Skin epidermis (tissue), 12 donors: ENCODE measurements around the gene IDS.
A peak's percentile ranks its signal among the peaks of the same experiment; 100 is the strongest.

Experiments
- H3K27ac ChIP-seq, 21 experiments: fragments of 200-600 bp; sonication (generic) in 11 of 21; one replicate each; pipeline ENCODE4 v1.5.0; 2020; ENCODE audit warnings: mild to moderate bottlenecking in 3 of 21, inconsistent platforms in 2 of 21, moderate library complexity in 2 of 21
- H3K4me3 ChIP-seq, 7 experiments: fragments of 200-600 bp; sonication (generic) in 2 of 7; one replicate each; pipeline ENCODE4 v1.5.0; 2020; ENCODE audit warnings: inconsistent platforms in 2 of 7, mild to moderate bottlenecking in 2 of 7, moderate library complexity in 1 of 7

The IDS gene

DNA sequence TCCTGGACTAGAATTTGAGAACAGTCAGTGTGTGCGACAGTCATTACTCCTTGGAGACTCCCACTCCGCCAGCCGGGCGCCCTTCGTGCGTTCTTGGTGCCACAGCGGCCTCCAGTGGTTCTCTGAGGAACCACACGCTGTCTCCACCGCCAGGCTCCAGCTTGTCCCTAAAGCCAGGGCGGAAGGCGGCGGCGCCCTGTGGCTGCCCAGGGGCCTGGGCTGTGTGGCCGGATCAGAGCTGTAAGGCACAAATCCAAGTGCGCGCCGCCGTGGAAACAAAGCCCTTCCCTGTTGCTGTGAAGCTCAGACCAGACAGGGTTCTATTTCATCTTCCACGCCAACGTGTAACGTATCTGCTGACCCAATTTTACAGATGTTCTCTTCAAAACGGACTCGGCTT is 34.2 kb downstream of the IDS start:
- peak overlapping the region in 1 of 21 experiments; percentile 13 for H3K27ac ChIP-seq
- H3K4me3 ChIP-seq: no peak overlapping the region

GRCh38 chrX:149469406-149469805 is 35.7 kb downstream of the IDS start:
- Histone ChIP-seq H3K27ac (no peak overlapping the region), H3K4me3 (no peak overlapping the region)

DNA sequence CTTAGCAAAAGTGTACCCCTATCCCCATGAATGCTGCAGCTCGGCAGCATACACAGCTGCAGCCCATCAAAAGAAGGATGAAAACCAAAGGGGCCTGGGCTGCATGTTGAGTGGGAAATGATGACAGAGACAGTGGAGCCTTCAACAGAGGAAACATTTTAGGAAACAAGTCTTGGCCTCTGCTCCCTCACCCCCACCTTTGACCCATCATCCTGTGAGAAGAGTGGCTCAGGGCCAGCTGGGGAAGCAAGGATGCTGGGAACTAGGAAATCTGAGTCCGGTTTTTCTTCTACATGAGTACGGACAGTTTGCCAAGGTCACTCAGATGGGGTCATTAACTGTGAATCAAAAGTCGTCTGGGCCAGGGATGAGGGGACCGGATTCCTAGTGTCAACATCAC is 37.2 kb downstream of the IDS start:
- no peak overlapping the region for H3K27ac ChIP-seq
- no peak overlapping the region for H3K4me3 ChIP-seq

- Histone ChIP-seq H3K4me3 (no peak overlapping the region), H3K27ac (no peak overlapping the region)
These were observed 37.6 kb downstream of the IDS start for GRCh38 chrX:149467461-149467860.

- Histone ChIP-seq H3K27ac (no peak overlapping the region), H3K4me3 (no peak overlapping the region)
These were observed 42.3 kb downstream of the IDS start for GRCh38 chrX:149462849-149463248.

DNA sequence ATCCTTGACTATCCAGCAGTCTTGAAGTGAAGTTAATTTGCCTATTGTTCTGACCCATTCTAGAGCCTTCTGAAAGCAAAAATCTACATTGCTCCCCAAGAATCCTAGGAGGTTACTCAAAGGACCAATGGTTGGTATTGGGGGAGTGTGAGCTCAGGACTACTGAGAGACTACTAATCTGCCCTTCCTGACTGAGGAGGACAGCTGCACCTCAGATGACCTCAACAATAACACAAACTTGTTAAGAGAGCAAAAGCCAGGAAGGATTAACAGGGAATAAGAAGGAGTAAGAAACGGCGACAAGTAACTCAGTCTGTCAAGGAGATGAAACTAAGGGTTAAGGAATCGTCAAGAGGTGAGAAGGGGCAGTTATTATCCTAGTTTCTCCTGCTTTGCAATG is 43.4 kb downstream of the IDS start:
- no peak overlapping the region for H3K27ac ChIP-seq
- H3K4me3 ChIP-seq: no peak overlapping the region

GRCh38 chrX:149458586-149458985 is 46.5 kb downstream of the IDS start:
- Histone ChIP-seq H3K4me3 (no peak overlapping the region), H3K27ac (no peak overlapping the region)

- H3K27ac ChIP-seq: no peak overlapping the region
- H3K4me3 ChIP-seq: no peak overlapping the region
These were observed 48.4 kb downstream of the IDS start for GRCh38 chrX:149456476-149457245.

GRCh38 chrX:149455934-149456333 is 49.2 kb downstream of the IDS start:
- no peak overlapping the region for H3K27ac ChIP-seq

GRCh38 chrX:149453906-149454822 is 50.9 kb downstream of the IDS start:
- H3K4me3 ChIP-seq: no peak overlapping the region
- H3K27ac ChIP-seq: no peak overlapping the region

More at GRCh38 chrX:149455934-149456333, 49.2 kb downstream of the IDS start:
- H3K4me3 ChIP-seq: no peak overlapping the region

GRCh38 chrX:149453030-149453429 is 52.1 kb downstream of the IDS start:
- no peak overlapping the region for H3K4me3 ChIP-seq
- H3K27ac ChIP-seq: no peak overlapping the region

GRCh38 chrX:149433451-149433850 is 71.7 kb downstream of the IDS start:
- Histone ChIP-seq H3K27ac (no peak overlapping the region), H3K4me3 (no peak overlapping the region)

DNA sequence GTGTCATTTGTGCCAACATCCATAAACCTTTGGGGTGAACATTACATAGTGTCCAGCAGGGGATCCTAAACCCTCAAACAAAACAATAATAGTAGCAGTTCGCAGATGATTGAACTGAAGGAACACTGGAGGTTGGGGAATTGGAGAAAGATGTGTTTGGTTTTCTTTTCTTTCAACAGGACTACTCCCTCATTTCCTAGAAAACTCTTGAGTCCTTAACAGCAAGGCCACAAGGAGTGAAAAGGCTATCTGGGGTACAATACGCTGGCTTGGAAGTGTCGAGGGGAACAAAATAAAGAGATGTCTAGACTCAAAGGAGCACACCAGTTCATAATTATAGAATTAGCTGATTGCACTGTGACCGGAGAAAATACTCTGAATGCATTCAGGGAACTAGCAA is 72.1 kb downstream of the IDS start:
- no peak overlapping the region for H3K4me3 ChIP-seq
- no peak overlapping the region for H3K27ac ChIP-seq
